Liver (tissue), 9 donors: Measurements from ENCODE around the gene CYP1B1. TPM values are rescaled to one million over a fixed set of nuclear protein-coding genes. Genes with fewer than 3 reads are reported as not detected.

Experiments
- DNase-seq: peaks from one replicate; pipeline ENCODE4 v3.0.0-alpha.2; 2017; ENCODE audit warnings: low spot score
- H3K27ac ChIP-seq, 2 donors: one replicate each; pipeline ENCODE4 v1.7.0; 2013; ENCODE audit warnings: inconsistent platforms in 2 of 2, low read length in 2 of 2, control low read depth in 1 of 2, low read depth in 1 of 2, mild to moderate bottlenecking in 1 of 2
- H3K27me3 ChIP-seq, 4 donors: one replicate each; pipeline versions ENCODE4 v1.6.1 to v1.7.0; 2013; ENCODE audit warnings: low read length in 3 of 4, inconsistent platforms in 1 of 4, mild to moderate bottlenecking in 1 of 4, moderate library complexity in 1 of 4; ENCODE audit not compliant: control insufficient read depth in 4 of 4, insufficient read depth in 4 of 4
- H3K36me3 ChIP-seq, 4 donors: one replicate each; pipeline versions ENCODE4 v1.6.1 to v1.7.0; 2013; ENCODE audit warnings: low read length in 3 of 4, mild to moderate bottlenecking in 3 of 4, low read depth in 1 of 4, moderate library complexity in 1 of 4; ENCODE audit not compliant: control insufficient read depth in 4 of 4, insufficient read depth in 3 of 4
- H3K4me1 ChIP-seq, 4 donors: one replicate each; pipeline versions ENCODE4 v1.6.1 to v1.7.0; 2013; ENCODE audit warnings: low read length in 3 of 4, mild to moderate bottlenecking in 3 of 4, moderate library complexity in 1 of 4; ENCODE audit not compliant: control insufficient read depth in 4 of 4, insufficient read depth in 4 of 4
- H3K4me3 ChIP-seq, 3 donors: one replicate each; pipeline versions ENCODE4 v1.6.1 to v1.7.0; 2013; ENCODE audit warnings: low read length in 3 of 3, control low read depth in 1 of 3, low read depth in 1 of 3, mild to moderate bottlenecking in 1 of 3
- H3K9ac ChIP-seq, 2 donors: one replicate each; pipeline ENCODE4 v1.7.0; 2013; ENCODE audit warnings: low read length in 2 of 2, mild to moderate bottlenecking in 2 of 2, moderate library complexity in 2 of 2, control low read depth in 1 of 2, low read depth in 1 of 2
- H3K9me3 ChIP-seq, 4 donors: one replicate each; pipeline versions ENCODE4 v1.6.1 to v1.7.0; 2013; ENCODE audit warnings: low read length in 3 of 4; ENCODE audit not compliant: control insufficient read depth in 4 of 4
- EGR1 ChIP-seq, 2 donors: IDR thresholded peaks; 2 replicates each; pipeline ENCODE4 v1.6.1; 2016 to 2018; ENCODE audit warnings: antibody characterized with exemption in 2 of 2, low read depth in 2 of 2
- FOXA1 ChIP-seq: IDR thresholded peaks from 2 replicates; pipeline ENCODE4 v1.6.1; 2016; ENCODE audit warnings: antibody characterized with exemption
- FOXA2 ChIP-seq: IDR thresholded peaks from 2 replicates; pipeline ENCODE4 v1.6.1; 2016; ENCODE audit warnings: antibody characterized with exemption
- GABPA ChIP-seq, 2 donors: IDR thresholded peaks in 1 of 2; conservative IDR thresholded peaks in 1 of 2; 2 replicates each; pipeline ENCODE4 v1.6.1; 2016; ENCODE audit warnings: antibody characterized with exemption in 2 of 2, mild to moderate bottlenecking in 1 of 2, moderate library complexity in 1 of 2
- HNF4A ChIP-seq, 2 donors: conservative IDR thresholded peaks; 2 replicates each; pipeline ENCODE4 v1.6.1; 2016; ENCODE audit warnings: antibody characterized with exemption in 2 of 2, mild to moderate bottlenecking in 2 of 2
- HNF4G ChIP-seq: IDR thresholded peaks from 2 replicates; pipeline ENCODE4 v1.6.1; 2016; ENCODE audit warnings: antibody characterized with exemption
- JUND ChIP-seq, 2 donors: IDR thresholded peaks; 2 replicates each; pipeline ENCODE4 v1.6.1; 2016; ENCODE audit warnings: antibody characterized with exemption in 2 of 2
- NR2F2 ChIP-seq: IDR thresholded peaks from 2 replicates; pipeline ENCODE4 v1.6.1; 2016; ENCODE audit warnings: antibody characterized with exemption
- RAD21 ChIP-seq, 2 donors: IDR thresholded peaks; 2 replicates each; pipeline ENCODE4 v1.6.1; 2016; ENCODE audit warnings: antibody characterized with exemption in 2 of 2, mild to moderate bottlenecking in 2 of 2
- RXRA ChIP-seq, 2 donors: IDR thresholded peaks; 2 replicates each; pipeline ENCODE4 v1.6.1; 2017 to 2018; ENCODE audit warnings: antibody characterized with exemption in 2 of 2, mild to moderate bottlenecking in 1 of 2
- SP1 ChIP-seq: IDR thresholded peaks from 2 replicates; pipeline ENCODE4 v1.6.1; 2018; ENCODE audit warnings: antibody characterized with exemption, mild to moderate bottlenecking
- YY1 ChIP-seq: IDR thresholded peaks from 2 replicates; pipeline ENCODE4 v1.6.1; 2016; ENCODE audit warnings: antibody characterized with exemption, mild to moderate bottlenecking
- WGBS: extraction: QIAGEN DNeasy Blood & Tissue Kit; methylation state at CpG from one replicate; pipeline ENCODE4 v1.1.7; 2013; 5-methylcytosine and 5-hydroxymethylcytosine counted together
- polyA plus RNA-seq, 2 donors: library from polyadenylated mRNA; stranded (reverse) in 1 of 2; unstranded in 1 of 2; fragments of 200-250 nt in 1 of 2; fragments of >200 nt in 1 of 2; fragmentation: Nextera tagmentation in 1 of 2; extraction: Ambion mirVana in 1 of 2; gene quantifications; one replicate each; pipeline versions ENCODE4 v1.2.1 to v1.2.3, GENCODE V29; 2013 to 2015
- total RNA-seq, 2 donors: library from RNA; depleted of rRNA; stranded (reverse); fragments of >200 nt; gene quantifications; one replicate each; pipeline ENCODE4 v1.2.3, GENCODE V29; 2014
- TF ChIP-seq, protein P1 (sequence below): IDR thresholded peaks from 2 replicates; pipeline ENCODE4 v1.6.1; 2016; ENCODE audit warnings: antibody characterized with exemption
- TF ChIP-seq, protein P2 (sequence below): IDR thresholded peaks from 2 replicates; pipeline ENCODE4 v1.6.1; 2016; ENCODE audit warnings: antibody characterized with exemption
- TF ChIP-seq, protein P3 (sequence below): fragments of 150-350 bp; IDR thresholded peaks from 2 replicates; pipeline ENCODE4 v1.5.1; 2017; ENCODE audit warnings: improper control_type of control experiment, low read depth, low read length; ENCODE audit not compliant: missing input control
- TF ChIP-seq, protein P4 (sequence below): IDR thresholded peaks from 2 replicates; pipeline ENCODE4 v1.6.1; 2016; ENCODE audit warnings: antibody characterized with exemption, mild to moderate bottlenecking
- donor health status: healthy.
- donor health status: healthy.
- donor health status: healthy.
- donor health status: healthy.
- donor health status: healthy.

Gene CYP1B1
- total and polyA plus RNA-seq, 4 donors, result 0.84 to 6.8 (median 3.2) TPM

DNA sequence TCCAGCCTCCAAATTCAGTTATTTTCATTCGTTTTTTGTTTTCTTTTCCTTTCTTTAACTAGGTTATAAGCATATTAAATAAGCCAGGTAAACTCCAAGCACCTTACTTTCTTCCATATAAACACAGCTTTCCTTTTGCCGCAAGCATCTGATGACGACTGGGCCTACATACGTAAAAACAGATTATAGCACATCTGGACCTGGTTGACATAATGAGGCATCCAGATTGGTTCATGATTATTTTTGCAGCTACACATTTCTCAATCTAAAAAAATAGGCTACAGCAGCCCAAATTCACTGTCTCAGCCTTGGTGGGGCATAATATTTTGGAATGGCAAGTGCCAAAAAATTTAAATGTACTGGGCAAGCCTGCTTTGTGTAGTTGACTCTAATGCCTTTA is 7.7 kb downstream of the CYP1B1 start:
- H3K9ac ChIP-seq, result no peak overlapping the region
- no peaks in the 10 kb centered on the region for H3K27me3 ChIP-seq
- no peak for DNase-seq
- no peak overlapping the region for H3K4me3 ChIP-seq
- H3K9me3 ChIP-seq, result no peaks in the 10 kb centered on the region
- peaks cover 0 to 6% (median 2%) of the 10 kb centered on the region in 4 donors for H3K4me1 ChIP-seq
- H3K27ac ChIP-seq, result no peak overlapping the region
- no peak for TF ChIP-seq FOXA2
- peaks cover 0 to 6% (median 1%) of the 10 kb centered on the region in 4 donors for H3K36me3 ChIP-seq
- 92% methylated on average over 4 of the region's 4 CpGs for WGBS

DNA sequence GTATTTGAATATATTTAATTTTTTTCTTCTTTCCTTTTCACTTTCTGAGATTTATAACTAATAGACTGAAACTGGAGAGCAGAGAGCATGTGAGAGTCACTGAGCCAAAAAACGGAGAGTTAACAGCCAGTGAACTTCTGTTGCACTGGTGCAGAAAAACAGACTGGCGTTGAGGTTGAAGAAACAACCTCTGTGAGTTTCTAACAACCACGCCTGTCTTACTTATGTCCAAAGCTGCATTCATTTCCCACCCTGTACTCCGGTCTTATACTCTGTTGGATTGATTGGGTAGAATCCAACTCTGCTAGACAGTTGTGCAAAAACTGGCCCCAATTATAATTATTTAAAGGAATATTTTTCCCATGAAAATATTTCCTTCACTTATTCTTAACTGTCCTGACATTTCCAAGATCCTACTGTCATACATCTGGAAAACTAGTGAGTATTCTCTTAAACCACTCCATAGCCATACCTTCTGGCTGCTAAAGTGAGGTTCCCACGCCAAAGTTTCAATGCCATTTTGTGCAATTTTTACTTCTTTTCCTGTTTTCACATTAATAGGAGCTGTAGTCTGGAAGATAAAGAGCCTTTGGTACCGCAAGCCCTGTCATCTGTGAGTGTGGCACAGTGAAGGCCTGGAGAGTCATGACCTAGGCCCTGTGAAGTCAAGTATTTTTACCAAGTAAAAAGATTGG is 9.4 kb downstream of the CYP1B1 start:
- Histone ChIP-seq H3K9ac (no peak overlapping the region), H3K27me3 (no peaks in the 10 kb centered on the region), H3K27ac (no peak overlapping the region), H3K4me1 (no peaks in the 10 kb centered on the region), H3K36me3 (peaks cover 0 to 6% (median 1%) of the 10 kb centered on the region in 4 donors), H3K9me3 (no peaks in the 10 kb centered on the region), H3K4me3 (no peak overlapping the region)
- no peak for TF ChIP-seq RAD21 (IDR thresholded peaks at IDR 0.05)
- no peak for TF ChIP-seq HNF4G
- TF ChIP-seq, protein P1, sequence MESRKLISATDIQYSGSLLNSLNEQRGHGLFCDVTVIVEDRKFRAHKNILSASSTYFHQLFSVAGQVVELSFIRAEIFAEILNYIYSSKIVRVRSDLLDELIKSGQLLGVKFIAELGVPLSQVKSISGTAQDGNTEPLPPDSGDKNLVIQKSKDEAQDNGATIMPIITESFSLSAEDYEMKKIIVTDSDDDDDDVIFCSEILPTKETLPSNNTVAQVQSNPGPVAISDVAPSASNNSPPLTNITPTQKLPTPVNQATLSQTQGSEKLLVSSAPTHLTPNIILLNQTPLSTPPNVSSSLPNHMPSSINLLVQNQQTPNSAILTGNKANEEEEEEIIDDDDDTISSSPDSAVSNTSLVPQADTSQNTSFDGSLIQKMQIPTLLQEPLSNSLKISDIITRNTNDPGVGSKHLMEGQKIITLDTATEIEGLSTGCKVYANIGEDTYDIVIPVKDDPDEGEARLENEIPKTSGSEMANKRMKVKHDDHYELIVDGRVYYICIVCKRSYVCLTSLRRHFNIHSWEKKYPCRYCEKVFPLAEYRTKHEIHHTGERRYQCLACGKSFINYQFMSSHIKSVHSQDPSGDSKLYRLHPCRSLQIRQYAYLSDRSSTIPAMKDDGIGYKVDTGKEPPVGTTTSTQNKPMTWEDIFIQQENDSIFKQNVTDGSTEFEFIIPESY, result no peak
- TF ChIP-seq FOXA1, result no peak
- no peak for TF ChIP-seq NR2F2
- TF ChIP-seq RXRA (IDR thresholded peaks at IDR 0.05), result no peak
- no peak for TF ChIP-seq GABPA (IDR thresholded peaks at IDR 0.05 in 1 of 2, conservative IDR thresholded peaks at IDR 0.05 in 1 of 2)
- TF ChIP-seq SP1, result no peak
- TF ChIP-seq, protein P2, sequence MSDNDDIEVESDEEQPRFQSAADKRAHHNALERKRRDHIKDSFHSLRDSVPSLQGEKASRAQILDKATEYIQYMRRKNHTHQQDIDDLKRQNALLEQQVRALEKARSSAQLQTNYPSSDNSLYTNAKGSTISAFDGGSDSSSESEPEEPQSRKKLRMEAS, result no peak
- TF ChIP-seq, protein P3, sequence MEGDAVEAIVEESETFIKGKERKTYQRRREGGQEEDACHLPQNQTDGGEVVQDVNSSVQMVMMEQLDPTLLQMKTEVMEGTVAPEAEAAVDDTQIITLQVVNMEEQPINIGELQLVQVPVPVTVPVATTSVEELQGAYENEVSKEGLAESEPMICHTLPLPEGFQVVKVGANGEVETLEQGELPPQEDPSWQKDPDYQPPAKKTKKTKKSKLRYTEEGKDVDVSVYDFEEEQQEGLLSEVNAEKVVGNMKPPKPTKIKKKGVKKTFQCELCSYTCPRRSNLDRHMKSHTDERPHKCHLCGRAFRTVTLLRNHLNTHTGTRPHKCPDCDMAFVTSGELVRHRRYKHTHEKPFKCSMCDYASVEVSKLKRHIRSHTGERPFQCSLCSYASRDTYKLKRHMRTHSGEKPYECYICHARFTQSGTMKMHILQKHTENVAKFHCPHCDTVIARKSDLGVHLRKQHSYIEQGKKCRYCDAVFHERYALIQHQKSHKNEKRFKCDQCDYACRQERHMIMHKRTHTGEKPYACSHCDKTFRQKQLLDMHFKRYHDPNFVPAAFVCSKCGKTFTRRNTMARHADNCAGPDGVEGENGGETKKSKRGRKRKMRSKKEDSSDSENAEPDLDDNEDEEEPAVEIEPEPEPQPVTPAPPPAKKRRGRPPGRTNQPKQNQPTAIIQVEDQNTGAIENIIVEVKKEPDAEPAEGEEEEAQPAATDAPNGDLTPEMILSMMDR, result no peak
- TF ChIP-seq EGR1 (IDR thresholded peaks at IDR 0.05; ENCODE audit: low read depth in 2 of 2), result no peak
- no peak for TF ChIP-seq HNF4A (conservative IDR thresholded peaks at IDR 0.05)
- TF ChIP-seq JUND (IDR thresholded peaks at IDR 0.05), result no peak
- no peak for TF ChIP-seq FOXA2
- no peak for TF ChIP-seq YY1
- TF ChIP-seq, protein P4, sequence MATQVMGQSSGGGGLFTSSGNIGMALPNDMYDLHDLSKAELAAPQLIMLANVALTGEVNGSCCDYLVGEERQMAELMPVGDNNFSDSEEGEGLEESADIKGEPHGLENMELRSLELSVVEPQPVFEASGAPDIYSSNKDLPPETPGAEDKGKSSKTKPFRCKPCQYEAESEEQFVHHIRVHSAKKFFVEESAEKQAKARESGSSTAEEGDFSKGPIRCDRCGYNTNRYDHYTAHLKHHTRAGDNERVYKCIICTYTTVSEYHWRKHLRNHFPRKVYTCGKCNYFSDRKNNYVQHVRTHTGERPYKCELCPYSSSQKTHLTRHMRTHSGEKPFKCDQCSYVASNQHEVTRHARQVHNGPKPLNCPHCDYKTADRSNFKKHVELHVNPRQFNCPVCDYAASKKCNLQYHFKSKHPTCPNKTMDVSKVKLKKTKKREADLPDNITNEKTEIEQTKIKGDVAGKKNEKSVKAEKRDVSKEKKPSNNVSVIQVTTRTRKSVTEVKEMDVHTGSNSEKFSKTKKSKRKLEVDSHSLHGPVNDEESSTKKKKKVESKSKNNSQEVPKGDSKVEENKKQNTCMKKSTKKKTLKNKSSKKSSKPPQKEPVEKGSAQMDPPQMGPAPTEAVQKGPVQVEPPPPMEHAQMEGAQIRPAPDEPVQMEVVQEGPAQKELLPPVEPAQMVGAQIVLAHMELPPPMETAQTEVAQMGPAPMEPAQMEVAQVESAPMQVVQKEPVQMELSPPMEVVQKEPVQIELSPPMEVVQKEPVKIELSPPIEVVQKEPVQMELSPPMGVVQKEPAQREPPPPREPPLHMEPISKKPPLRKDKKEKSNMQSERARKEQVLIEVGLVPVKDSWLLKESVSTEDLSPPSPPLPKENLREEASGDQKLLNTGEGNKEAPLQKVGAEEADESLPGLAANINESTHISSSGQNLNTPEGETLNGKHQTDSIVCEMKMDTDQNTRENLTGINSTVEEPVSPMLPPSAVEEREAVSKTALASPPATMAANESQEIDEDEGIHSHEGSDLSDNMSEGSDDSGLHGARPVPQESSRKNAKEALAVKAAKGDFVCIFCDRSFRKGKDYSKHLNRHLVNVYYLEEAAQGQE, result no peak
- DNase-seq, result no peak
- WGBS, result 92% methylated on average over 6 of the region's 6 CpGs
